SK-N-MC (cell line): ENCODE data around the gene ADTRP.

Experiments used
- EZH2 ChIP-seq: fragments of 200-600 bp; sonication (generic); IDR thresholded peaks from one replicate; pipeline ENCODE4 v1.6.1; 2017; ENCODE audit warnings: antibody characterized with exemption
- POLR2AphosphoS5 ChIP-seq: IDR thresholded peaks from 2 replicates; pipeline ENCODE4 v1.6.1; 2012; ENCODE audit warnings: mild to moderate bottlenecking, low read depth, low read length, borderline replicate concordance

- TF ChIP-seq POLR2AphosphoS5 (no peak), EZH2 (no peak)
Observed at GRCh38 chr6:11756292-11756691, 22.3 kb downstream of the ADTRP start.
